Panc1 (cell line): Measurements from ENCODE around the gene KMT2C.

ENCODE experiments used
- POLR2AphosphoS5 ChIP-seq: IDR thresholded peaks from 2 replicates; pipeline ENCODE4 v1.6.1; 2012; ENCODE audit warnings: mild to moderate bottlenecking, low read depth, low read length, moderate library complexity
- SIN3A ChIP-seq: IDR thresholded peaks from 2 replicates; pipeline ENCODE4 v1.6.1; 2012; ENCODE audit warnings: low read depth, mild to moderate bottlenecking, low read length, moderate library complexity, borderline replicate concordance; ENCODE audit not compliant: insufficient read depth
- TCF7L2 ChIP-seq: IDR thresholded peaks from 2 replicates; pipeline ENCODE4 v1.6.1; 2011; ENCODE audit warnings: mild to moderate bottlenecking, low read depth, low read length, inconsistent platforms
- TF ChIP-seq, protein P1 (sequence below): fragments of 450-650 bp; IDR thresholded peaks from 2 replicates; pipeline ENCODE4 v1.5.1; 2017; ENCODE audit warnings: mild to moderate bottlenecking
- TF ChIP-seq, protein P2 (sequence below), 2 experiments: IDR thresholded peaks; 2 replicates each; pipeline ENCODE4 v1.6.1; 2011 to 2012; ENCODE audit warnings: low read depth in 2 of 2, control low read depth in 1 of 2, low read length in 1 of 2, mild to moderate bottlenecking in 1 of 2, moderate library complexity in 1 of 2; ENCODE audit not compliant: insufficient read depth in 1 of 2

DNA sequence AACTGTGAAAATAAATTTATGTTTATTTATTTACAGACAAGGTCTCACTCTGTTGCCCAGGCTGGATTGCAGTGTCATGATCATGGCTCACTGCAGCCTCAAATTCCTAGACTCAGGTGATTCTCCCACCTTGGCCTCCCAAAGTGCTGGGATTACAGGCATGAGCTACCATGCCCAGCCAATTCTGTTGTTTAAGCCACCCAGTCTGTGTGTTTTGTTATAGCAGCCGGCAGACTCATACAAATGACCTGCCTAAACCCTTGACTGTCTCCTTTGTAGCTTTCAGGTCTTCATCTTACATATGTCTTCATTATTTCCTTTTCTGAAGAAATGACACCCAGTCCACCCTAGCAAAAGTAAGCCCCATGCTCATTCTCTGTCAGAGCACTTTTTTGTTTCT, 43.8 kb upstream of the KMT2C start:
- TF ChIP-seq, protein P1, sequence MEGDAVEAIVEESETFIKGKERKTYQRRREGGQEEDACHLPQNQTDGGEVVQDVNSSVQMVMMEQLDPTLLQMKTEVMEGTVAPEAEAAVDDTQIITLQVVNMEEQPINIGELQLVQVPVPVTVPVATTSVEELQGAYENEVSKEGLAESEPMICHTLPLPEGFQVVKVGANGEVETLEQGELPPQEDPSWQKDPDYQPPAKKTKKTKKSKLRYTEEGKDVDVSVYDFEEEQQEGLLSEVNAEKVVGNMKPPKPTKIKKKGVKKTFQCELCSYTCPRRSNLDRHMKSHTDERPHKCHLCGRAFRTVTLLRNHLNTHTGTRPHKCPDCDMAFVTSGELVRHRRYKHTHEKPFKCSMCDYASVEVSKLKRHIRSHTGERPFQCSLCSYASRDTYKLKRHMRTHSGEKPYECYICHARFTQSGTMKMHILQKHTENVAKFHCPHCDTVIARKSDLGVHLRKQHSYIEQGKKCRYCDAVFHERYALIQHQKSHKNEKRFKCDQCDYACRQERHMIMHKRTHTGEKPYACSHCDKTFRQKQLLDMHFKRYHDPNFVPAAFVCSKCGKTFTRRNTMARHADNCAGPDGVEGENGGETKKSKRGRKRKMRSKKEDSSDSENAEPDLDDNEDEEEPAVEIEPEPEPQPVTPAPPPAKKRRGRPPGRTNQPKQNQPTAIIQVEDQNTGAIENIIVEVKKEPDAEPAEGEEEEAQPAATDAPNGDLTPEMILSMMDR, result no peak
- TF ChIP-seq POLR2AphosphoS5 (no peak), TCF7L2 (no peak), SIN3A (no peak)
- TF ChIP-seq, protein P2, sequence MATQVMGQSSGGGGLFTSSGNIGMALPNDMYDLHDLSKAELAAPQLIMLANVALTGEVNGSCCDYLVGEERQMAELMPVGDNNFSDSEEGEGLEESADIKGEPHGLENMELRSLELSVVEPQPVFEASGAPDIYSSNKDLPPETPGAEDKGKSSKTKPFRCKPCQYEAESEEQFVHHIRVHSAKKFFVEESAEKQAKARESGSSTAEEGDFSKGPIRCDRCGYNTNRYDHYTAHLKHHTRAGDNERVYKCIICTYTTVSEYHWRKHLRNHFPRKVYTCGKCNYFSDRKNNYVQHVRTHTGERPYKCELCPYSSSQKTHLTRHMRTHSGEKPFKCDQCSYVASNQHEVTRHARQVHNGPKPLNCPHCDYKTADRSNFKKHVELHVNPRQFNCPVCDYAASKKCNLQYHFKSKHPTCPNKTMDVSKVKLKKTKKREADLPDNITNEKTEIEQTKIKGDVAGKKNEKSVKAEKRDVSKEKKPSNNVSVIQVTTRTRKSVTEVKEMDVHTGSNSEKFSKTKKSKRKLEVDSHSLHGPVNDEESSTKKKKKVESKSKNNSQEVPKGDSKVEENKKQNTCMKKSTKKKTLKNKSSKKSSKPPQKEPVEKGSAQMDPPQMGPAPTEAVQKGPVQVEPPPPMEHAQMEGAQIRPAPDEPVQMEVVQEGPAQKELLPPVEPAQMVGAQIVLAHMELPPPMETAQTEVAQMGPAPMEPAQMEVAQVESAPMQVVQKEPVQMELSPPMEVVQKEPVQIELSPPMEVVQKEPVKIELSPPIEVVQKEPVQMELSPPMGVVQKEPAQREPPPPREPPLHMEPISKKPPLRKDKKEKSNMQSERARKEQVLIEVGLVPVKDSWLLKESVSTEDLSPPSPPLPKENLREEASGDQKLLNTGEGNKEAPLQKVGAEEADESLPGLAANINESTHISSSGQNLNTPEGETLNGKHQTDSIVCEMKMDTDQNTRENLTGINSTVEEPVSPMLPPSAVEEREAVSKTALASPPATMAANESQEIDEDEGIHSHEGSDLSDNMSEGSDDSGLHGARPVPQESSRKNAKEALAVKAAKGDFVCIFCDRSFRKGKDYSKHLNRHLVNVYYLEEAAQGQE (IDR thresholded peaks at IDR 0.05; ENCODE audit: insufficient read depth in 1 of 2, low read depth in 2 of 2, low read length in 1 of 2), result no peak
